BLaER1 treated with 17β-estradiol and CSF1 and Interleukin-3, amounts not matched to agents 10 nM and 100 nM (cell line): ENCODE data around the gene PKHD1.

Experiments
- H3K27ac ChIP-seq, 11 experiments: shearing (Covaris generic); formaldehyde crosslinking; 2 replicates each; pipeline ENCODE4 v1.8.1; 2022
- H3K27me3 ChIP-seq, 11 experiments: shearing (Covaris generic); formaldehyde crosslinking; 2 replicates each; pipeline ENCODE4 v1.8.1; 2022
- H3K36me3 ChIP-seq, 11 experiments: shearing (Covaris generic); formaldehyde crosslinking; 2 replicates each; pipeline ENCODE4 v1.8.1; 2022
- H3K4me1 ChIP-seq, 10 experiments: shearing (Covaris generic); formaldehyde crosslinking; 2 replicates each; pipeline ENCODE4 v1.8.1; 2022
- H3K4me2 ChIP-seq, 11 experiments: shearing (Covaris generic); formaldehyde crosslinking; 2 replicates each; pipeline ENCODE4 v1.8.1; 2022
- H3K4me3 ChIP-seq, 10 experiments: shearing (Covaris generic); formaldehyde crosslinking; 2 replicates each; pipeline ENCODE4 v1.8.1; 2022
- H3K9ac ChIP-seq, 11 experiments: shearing (Covaris generic); formaldehyde crosslinking; 2 replicates each; pipeline ENCODE4 v1.8.1; 2022
- H3K9me3 ChIP-seq, 11 experiments: shearing (Covaris generic); formaldehyde crosslinking; replicated peaks in 1 of 11; 2 replicates each; pipeline ENCODE4 v1.8.1; 2022
- H4K20me1 ChIP-seq, 11 experiments: shearing (Covaris generic); formaldehyde crosslinking; 2 replicates each; pipeline ENCODE4 v1.8.1; 2022
- Cebpa-rat ChIP-seq, 11 experiments: shearing (Covaris generic); IDR thresholded peaks; 2 replicates each; pipeline ENCODE4 v1.8.1; 2022

PKHD1 gene

DNA sequence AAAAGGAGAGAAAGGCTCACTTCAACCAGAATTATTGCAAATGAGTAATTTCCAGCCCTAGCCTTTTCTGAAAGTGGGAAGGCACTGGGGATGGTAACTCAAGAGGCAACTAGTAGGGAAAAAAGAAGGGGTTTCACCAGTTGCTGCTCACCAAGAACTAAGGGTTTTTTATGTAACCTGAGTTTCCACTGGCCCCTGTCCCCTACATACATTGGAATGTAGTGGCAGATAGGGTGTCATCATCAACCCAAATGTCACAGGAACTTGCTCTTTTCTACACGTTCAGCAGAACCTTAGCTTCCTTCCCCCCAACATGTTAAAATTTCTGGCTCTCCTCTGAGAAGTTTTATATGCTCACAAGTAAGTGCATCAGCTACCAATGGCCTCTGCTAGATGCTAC, 38.2 kb upstream of the PKHD1 start:
- H3K9me3 ChIP-seq, result peaks cover 0 to 8% (median 0%) of the 10 kb centered on the region in 11 experiments; a peak in 3 of 22 replicates
- H3K4me2 ChIP-seq, result no peak overlapping the region
- H3K27me3 ChIP-seq, result no peaks in the 10 kb centered on the region
- H3K9ac ChIP-seq, result no peak overlapping the region
- H3K27ac ChIP-seq, result no peak overlapping the region
- TF ChIP-seq Cebpa-rat (IDR thresholded peaks at IDR 0.05), result no peak
- no peak overlapping the region for H3K4me3 ChIP-seq
- H4K20me1 ChIP-seq, result no peaks in the 10 kb centered on the region
- no peaks in the 10 kb centered on the region for H3K4me1 ChIP-seq
- H3K36me3 ChIP-seq, result no peaks in the 10 kb centered on the region

GRCh38 chr6:52125139-52125538, 37.7 kb upstream of the PKHD1 start:
- Histone ChIP-seq H3K4me3 (no peak overlapping the region), H3K4me2 (no peak overlapping the region), H3K9me3 (peaks cover under 1 to 10% (median 2%) of the 10 kb centered on the region in 11 experiments; a peak in 13 of 22 replicates), H4K20me1 (no peaks in the 10 kb centered on the region), H3K27me3 (no peaks in the 10 kb centered on the region), H3K9ac (no peak overlapping the region), H3K36me3 (no peaks in the 10 kb centered on the region), H3K4me1 (no peaks in the 10 kb centered on the region), H3K27ac (no peak overlapping the region)
- no peak for TF ChIP-seq Cebpa-rat (IDR thresholded peaks at IDR 0.05)

- Histone ChIP-seq H4K20me1 (no peaks in the 10 kb centered on the region), H3K4me2 (no peak overlapping the region)
These were observed 37.0 kb upstream of the PKHD1 start for GRCh38 chr6:52124126-52125121.

GRCh38 chr6:52123251-52123650, 35.8 kb upstream of the PKHD1 start:
- no peak for TF ChIP-seq Cebpa-rat (IDR thresholded peaks at IDR 0.05)
- no peaks in the 10 kb centered on the region for H3K4me1 ChIP-seq

More at GRCh38 chr6:52124126-52125121, 37.0 kb upstream of the PKHD1 start:
- TF ChIP-seq Cebpa-rat (IDR thresholded peaks at IDR 0.05), result no peak
- H3K9me3 ChIP-seq, result peaks cover 5 to 16% (median 9%) of the 10 kb centered on the region in 11 experiments; a peak in 18 of 22 replicates
- no peak overlapping the region for H3K27ac ChIP-seq
- no peak overlapping the region for H3K9ac ChIP-seq
- no peaks in the 10 kb centered on the region for H3K36me3 ChIP-seq
- no peaks in the 10 kb centered on the region for H3K27me3 ChIP-seq
- no peak overlapping the region for H3K4me3 ChIP-seq
- no peaks in the 10 kb centered on the region for H3K4me1 ChIP-seq

DNA sequence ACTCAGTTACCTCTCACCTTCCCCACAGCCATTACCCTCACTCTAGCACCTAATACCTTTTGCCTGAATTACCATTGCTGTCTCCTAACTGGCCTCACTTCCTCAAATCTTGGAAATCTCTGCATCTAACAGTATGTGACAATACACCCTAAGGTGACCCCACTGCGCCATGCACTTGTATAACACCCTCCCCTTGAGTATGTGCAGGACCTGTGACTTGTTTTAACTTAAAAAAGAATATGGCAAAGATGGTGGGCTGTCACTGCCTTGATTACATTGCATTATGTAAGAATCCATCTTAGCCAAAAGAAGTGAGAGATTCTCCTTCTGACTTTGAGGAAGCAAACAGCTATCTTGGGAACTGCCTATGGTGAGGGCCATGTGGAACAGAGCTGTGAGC, 29.9 kb upstream of the PKHD1 start:
- TF ChIP-seq Cebpa-rat (IDR thresholded peaks at IDR 0.05), result no peak
- H3K9me3 ChIP-seq, result peaks cover 10 to 28% (median 18%) of the 10 kb centered on the region in 11 experiments; a peak in 20 of 22 replicates
- H3K27me3 ChIP-seq, result no peaks in the 10 kb centered on the region
- H3K27ac ChIP-seq, result no peak overlapping the region
- H3K4me1 ChIP-seq, result no peaks in the 10 kb centered on the region
- no peaks in the 10 kb centered on the region for H4K20me1 ChIP-seq
- H3K36me3 ChIP-seq, result no peaks in the 10 kb centered on the region
- H3K4me2 ChIP-seq, result no peak overlapping the region
- no peak overlapping the region for H3K4me3 ChIP-seq
- H3K9ac ChIP-seq, result no peak overlapping the region

More at GRCh38 chr6:52123251-52123650, 35.8 kb upstream of the PKHD1 start:
- Histone ChIP-seq H3K9me3 (peaks cover 6 to 27% (median 18%) of the 10 kb centered on the region in 11 experiments; a peak in 18 of 22 replicates), H3K27ac (no peak overlapping the region), H3K27me3 (no peaks in the 10 kb centered on the region), H3K36me3 (no peaks in the 10 kb centered on the region), H3K4me3 (no peak overlapping the region), H3K4me2 (no peak overlapping the region), H3K9ac (no peak overlapping the region), H4K20me1 (no peaks in the 10 kb centered on the region)

- Histone ChIP-seq H3K9ac (no peak overlapping the region), H3K4me1 (no peaks in the 10 kb centered on the region), H3K36me3 (no peaks in the 10 kb centered on the region), H3K9me3 (peaks cover 10 to 35% (median 25%) of the 10 kb centered on the region in 11 experiments; a peak in 20 of 22 replicates), H4K20me1 (no peaks in the 10 kb centered on the region), H3K27me3 (no peaks in the 10 kb centered on the region), H3K27ac (no peak overlapping the region), H3K4me2 (no peak overlapping the region), H3K4me3 (no peak overlapping the region)
- no peak for TF ChIP-seq Cebpa-rat (IDR thresholded peaks at IDR 0.05)
These were observed 29.2 kb upstream of the PKHD1 start for GRCh38 chr6:52116605-52116948.

GRCh38 chr6:52115891-52116604, 28.6 kb upstream of the PKHD1 start:
- no peak for TF ChIP-seq Cebpa-rat (IDR thresholded peaks at IDR 0.05)

GRCh38 chr6:52115145-52115741, 27.8 kb upstream of the PKHD1 start:
- TF ChIP-seq Cebpa-rat (IDR thresholded peaks at IDR 0.05), result no peak
- Histone ChIP-seq H3K27me3 (no peaks in the 10 kb centered on the region), H4K20me1 (no peaks in the 10 kb centered on the region), H3K4me2 (no peak overlapping the region), H3K36me3 (no peaks in the 10 kb centered on the region), H3K9ac (no peak overlapping the region), H3K9me3 (peaks cover 14 to 38% (median 26%) of the 10 kb centered on the region in 11 experiments; a peak in 21 of 22 replicates), H3K4me3 (no peak overlapping the region), H3K27ac (no peak overlapping the region), H3K4me1 (no peaks in the 10 kb centered on the region)

More at GRCh38 chr6:52115891-52116604, 28.6 kb upstream of the PKHD1 start:
- H4K20me1 ChIP-seq, result no peaks in the 10 kb centered on the region
- H3K9ac ChIP-seq, result no peak overlapping the region
- no peak overlapping the region for H3K4me2 ChIP-seq
- no peak overlapping the region for H3K27ac ChIP-seq
- H3K9me3 ChIP-seq, result peaks cover 14 to 39% (median 29%) of the 10 kb centered on the region in 11 experiments; a peak in 21 of 22 replicates
- no peaks in the 10 kb centered on the region for H3K4me1 ChIP-seq
- no peaks in the 10 kb centered on the region for H3K36me3 ChIP-seq
- no peak overlapping the region for H3K4me3 ChIP-seq
- H3K27me3 ChIP-seq, result no peaks in the 10 kb centered on the region

- Histone ChIP-seq H3K4me1 (peaks cover 0 to 8% (median 0%) of the 10 kb centered on the region in 10 experiments; a peak in 6 of 20 replicates), H4K20me1 (no peaks in the 10 kb centered on the region)
These were observed 21.8 kb upstream of the PKHD1 start for GRCh38 chr6:52109171-52109571.

More at GRCh38 chr6:52109171-52109571, 21.8 kb upstream of the PKHD1 start:
- no peak overlapping the region for H3K9ac ChIP-seq
- no peak overlapping the region for H3K4me2 ChIP-seq
- no peaks in the 10 kb centered on the region for H3K27me3 ChIP-seq
- TF ChIP-seq Cebpa-rat (IDR thresholded peaks at IDR 0.05), result no peak
- H3K9me3 ChIP-seq, result peaks cover 7 to 21% (median 15%) of the 10 kb centered on the region in 11 experiments; a peak in 13 of 22 replicates
- no peak overlapping the region for H3K4me3 ChIP-seq
- H3K27ac ChIP-seq, result no peak overlapping the region
- no peaks in the 10 kb centered on the region for H3K36me3 ChIP-seq
